ENCODE results near the gene VCL.
"Not testable (repeated sequence)": the region's sequence is repeated elsewhere in the genome, so short reads cannot be mapped to it uniquely, and the experiment has no call there.

Gene VCL

GRCh38 chr10:74036474-74036873 lies 38.6 kb downstream of the VCL start:
- DNase-seq (ENCODE audit: low read depth in 2 of 2) = no peak

DNA sequence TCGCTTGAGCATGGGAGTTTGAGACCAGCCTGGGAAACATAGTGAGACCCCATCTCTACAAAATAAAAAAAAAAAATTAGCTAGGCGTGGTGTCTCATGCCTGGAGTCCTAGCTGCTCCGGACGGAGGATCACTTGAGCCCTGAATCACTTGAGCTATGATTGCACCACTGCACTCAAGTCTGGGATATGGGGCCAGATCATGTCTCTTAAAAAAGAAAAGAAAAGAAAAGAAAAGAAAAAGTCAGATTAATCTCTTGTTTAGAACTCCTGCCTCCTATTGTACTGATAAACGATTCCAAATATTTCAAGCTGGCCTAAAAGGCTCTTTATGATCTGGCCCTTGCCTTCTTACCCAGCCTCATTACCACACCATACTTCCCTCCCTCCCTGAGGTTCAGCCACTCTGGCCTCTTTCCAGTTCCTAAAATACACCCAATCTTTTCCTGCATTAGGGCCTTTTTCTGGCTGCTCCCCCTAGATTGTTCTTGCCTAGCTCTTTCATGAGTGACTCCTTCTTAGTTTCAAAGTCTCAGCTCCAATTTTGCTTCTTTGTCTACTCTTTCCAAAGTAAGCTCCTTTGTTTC lies 41.7 kb downstream of the VCL start:
- DNase-seq (ENCODE audit: low read depth in 2 of 2) = no peak

GRCh38 chr10:74040200-74041126 lies 42.5 kb downstream of the VCL start:
- DNase-seq (ENCODE audit: low read depth in 2 of 2) = no peak

DNA sequence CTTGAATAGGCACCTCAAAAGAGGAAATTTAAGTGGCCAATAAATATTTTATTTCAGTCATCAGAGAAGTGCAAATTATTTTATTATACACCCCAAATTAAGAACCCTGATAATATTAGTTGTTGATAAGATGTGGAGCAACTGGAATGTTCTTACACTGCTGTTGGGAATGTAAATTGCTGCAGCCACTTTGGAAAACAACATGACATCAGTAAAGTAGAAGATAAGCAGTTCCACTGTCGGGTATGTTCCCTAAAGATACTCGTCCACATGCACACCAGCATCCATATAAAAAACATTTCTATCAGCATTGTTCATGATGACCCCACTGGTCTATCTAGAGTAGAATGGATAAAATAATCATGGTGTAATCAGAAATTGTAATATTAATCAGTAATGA lies 46.5 kb downstream of the VCL start:
- DNase-seq (ENCODE audit: low read depth in 2 of 2) = no peak

DNA sequence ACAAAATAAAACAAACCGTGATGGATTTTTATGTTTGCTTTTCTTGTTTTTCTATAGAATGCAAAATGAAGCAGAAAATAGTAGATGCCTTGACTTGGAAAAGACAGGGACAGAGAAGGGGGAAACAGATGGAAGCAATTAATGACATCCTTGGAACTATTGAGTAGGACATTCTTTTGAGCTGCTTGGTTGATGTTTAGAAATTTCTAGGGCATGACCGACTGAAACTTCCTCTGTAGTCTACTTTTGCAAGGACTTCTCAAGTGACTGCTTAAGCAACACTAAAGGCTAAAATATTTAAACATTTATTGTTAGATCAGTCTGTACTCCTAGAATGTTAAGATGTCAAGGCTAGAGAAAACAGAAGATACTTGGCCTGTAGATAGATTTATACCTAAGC lies 49.4 kb downstream of the VCL start:
- no peak for DNase-seq (ENCODE audit: low read depth in 2 of 2)

- no peak for DNase-seq (ENCODE audit: low read depth in 2 of 2)
Measured at GRCh38 chr10:74047871-74048270, 50.0 kb downstream of the VCL start.

DNA sequence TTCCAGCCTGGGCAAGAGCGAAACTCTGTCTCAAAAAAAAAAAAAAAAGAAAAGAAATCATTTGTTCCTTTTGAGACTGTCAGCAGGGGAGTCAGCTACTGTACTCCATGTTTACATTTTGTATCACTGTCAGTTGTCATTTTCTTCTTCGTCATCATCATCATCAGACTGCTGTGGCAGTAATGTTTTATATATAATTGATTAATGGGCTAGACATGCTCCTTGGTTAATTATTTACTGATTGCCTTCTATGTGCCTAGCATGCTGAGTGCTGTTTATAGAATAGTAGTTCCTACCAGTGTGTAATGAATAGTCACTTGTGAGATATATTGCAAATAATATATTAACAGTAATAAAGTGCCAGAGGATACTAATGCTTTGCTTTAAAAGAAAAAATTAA lies 50.5 kb downstream of the VCL start:
- DNase-seq (ENCODE audit: low read depth in 2 of 2) = no peak

- no peak for DNase-seq (ENCODE audit: low read depth in 2 of 2)
Measured at GRCh38 chr10:74049955-74050354, 52.0 kb downstream of the VCL start.

DNA sequence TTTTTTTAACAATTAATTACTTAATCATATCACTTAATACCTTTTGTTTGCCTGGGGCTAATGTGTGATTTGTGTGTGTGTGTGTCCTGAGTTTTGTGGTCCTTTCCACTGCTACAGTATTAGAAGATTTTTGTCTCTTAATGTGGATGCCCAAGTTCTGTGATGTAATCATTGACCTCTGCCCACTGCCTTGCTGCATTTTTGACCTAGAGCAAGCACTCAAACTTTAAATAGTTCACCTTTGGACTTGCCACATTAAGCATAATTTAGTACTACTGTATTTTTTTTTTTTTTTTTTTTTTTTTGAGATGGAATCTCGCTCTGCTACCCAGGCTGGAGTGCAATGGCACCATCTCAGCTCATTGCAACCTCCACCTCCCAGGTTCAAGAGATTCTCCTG lies 52.7 kb downstream of the VCL start:
- no peak for DNase-seq (ENCODE audit: low read depth in 2 of 2)

GRCh38 chr10:74051736-74052342 lies 53.9 kb downstream of the VCL start:
- no peak for DNase-seq (ENCODE audit: low read depth in 2 of 2)

- DNase-seq (ENCODE audit: low read depth in 2 of 2) = no peak
Measured at GRCh38 chr10:74052994-74053393, 55.1 kb downstream of the VCL start.

DNA sequence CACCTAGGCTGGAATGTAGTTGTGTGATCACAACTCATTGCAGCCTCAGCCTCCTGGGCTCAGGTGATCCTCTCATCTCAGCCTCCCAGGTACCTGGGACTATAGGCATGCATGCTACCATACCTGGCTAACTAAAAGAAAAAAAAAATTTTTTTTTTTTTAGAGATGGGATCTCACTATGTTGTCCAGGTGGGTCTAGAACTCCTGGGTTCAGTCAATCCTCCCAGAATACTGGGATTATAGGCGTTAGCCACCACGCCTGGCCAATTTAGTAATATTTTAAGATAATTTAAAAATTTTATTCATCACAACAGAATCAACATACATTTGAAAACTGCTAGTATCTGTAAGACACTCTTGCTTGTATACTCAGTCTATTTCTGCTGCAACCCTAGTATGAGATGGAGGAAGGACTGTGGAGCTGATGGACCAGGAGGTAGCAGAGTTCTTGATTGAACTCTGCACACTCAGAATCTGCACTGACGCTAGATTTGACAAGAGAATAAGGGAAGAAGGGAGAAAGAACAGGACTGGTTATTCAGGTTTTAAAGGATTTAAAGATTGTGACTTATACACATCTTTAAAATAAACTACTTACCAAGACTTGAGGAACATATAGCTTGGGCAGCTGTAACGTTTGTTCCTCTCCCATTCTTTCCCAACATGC lies 57.6 kb downstream of the VCL start:
- no peak for DNase-seq (ENCODE audit: low read depth in 2 of 2)

DNA sequence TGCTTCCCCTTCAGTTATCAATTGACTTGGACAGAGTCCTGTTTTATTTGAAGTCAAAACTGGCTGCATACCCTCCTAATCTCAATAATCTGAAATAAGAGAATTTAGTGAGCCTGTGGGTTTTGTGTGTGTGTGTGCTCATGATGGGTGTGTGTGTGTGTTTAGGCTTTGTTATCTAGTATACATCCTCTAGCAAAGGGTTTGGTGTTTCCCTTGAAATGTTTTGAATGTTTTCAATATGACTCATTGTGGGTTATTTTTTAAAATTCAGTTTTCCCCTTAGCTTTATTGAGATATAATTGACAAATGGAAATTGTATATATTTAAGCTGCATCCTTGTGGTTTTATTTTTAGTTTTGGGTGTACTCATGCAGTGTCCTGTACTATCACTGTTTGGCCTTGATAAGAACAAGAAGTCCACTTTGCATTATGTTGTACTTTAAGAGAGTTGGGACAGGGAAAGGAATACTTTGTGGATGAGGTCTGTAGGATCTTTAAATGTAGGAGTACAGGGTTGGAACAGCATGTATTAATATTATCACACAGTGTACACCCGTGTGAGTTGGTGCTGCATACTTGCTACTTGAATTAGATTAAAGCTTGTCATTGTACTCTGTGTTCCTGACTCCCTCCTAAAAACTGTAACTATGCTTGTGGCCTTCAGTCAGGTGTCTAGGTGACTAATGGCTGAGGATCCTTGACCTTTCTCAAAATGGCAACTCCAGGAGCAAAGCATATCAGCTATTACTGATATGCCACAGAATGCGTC lies 58.3 kb downstream of the VCL start:
- DNase-seq (ENCODE audit: low read depth in 2 of 2) = no peak

GRCh38 chr10:74058071-74058470 lies 60.2 kb downstream of the VCL start:
- no peak for DNase-seq (ENCODE audit: low read depth in 2 of 2)

GRCh38 chr10:74058658-74059057 lies 60.7 kb downstream of the VCL start:
- DNase-seq (ENCODE audit: low read depth in 2 of 2) = no peak

- no peak for DNase-seq (ENCODE audit: low read depth in 2 of 2)
Measured at GRCh38 chr10:74061104-74061503, 63.2 kb downstream of the VCL start.

GRCh38 chr10:74061978-74062377 lies 64.1 kb downstream of the VCL start:
- not testable (repeated sequence) for DNase-seq (ENCODE audit: low read depth in 2 of 2)

DNA sequence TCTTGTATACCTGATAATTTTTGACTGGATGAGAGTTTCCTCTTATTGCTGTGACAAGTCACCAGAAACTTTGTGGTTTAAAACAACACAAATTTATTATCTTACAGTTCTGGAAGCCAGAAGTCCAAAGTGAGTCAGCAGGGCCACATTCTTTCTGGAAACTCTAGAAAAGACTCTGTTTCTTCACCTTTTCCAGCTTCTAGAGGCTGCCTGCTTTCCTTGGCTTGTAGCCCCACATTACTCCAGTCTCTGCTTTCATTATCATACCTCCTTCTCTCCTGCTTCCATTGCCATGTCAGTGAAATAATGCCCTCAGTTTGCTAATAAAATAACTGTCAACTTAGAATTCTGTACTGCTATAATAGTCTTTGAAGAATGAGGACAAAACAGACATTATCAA lies 65.3 kb downstream of the VCL start:
- no peak for DNase-seq (ENCODE audit: low read depth in 2 of 2)

- DNase-seq (ENCODE audit: low read depth in 2 of 2) = no peak
Measured at GRCh38 chr10:74067373-74068352, 69.7 kb downstream of the VCL start.

DNA sequence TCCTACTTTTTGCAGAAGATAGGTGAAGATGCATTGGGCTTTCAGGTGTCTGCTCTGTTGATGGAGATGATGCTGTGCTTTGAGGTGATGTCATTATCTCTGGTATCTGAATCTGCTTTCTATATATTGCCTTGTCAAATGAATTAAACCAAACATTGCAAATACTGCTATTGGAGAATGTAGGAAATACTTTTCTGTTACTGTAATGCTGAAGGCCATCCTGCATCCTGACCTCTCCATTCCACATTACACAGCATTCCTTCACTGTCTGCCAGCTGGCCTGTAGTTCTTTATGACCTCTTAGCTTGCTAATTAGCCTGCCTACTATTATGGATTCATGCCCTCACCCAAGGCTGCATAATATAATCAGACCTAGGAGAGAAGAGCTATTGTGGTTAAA lies 73.2 kb downstream of the VCL start:
- no peak for DNase-seq (ENCODE audit: low read depth in 2 of 2)
